ENCODE results near the gene SLC22A3.

- TF ChIP-seq FOSL2 (CRISPR knock-in tag; IDR thresholded peaks at IDR 0.05): no peak
- TF ChIP-seq ZNF749 (CRISPR knock-in tag; IDR thresholded peaks at IDR 0.05; ENCODE audit: borderline replicate concordance): no peak
- no peak for TF ChIP-seq ESRRA (CRISPR knock-in tag; IDR thresholded peaks at IDR 0.05; ENCODE audit: low read depth)
- no peak for TF ChIP-seq NFIB (CRISPR knock-in tag; IDR thresholded peaks at IDR 0.05; ENCODE audit: borderline replicate concordance)
- TF ChIP-seq ZNF3 (CRISPR knock-in tag; IDR thresholded peaks at IDR 0.05): no peak
- no peak for TF ChIP-seq CTCF (CRISPR knock-in tag; IDR thresholded peaks at IDR 0.05)
Observed at GRCh38 chr6:160417146-160417545, 69.0 kb downstream of the SLC22A3 start.

Measured in HepG2 (cell line).